ENCODE measurements around the gene TIGAR.

Gene TIGAR

DNA sequence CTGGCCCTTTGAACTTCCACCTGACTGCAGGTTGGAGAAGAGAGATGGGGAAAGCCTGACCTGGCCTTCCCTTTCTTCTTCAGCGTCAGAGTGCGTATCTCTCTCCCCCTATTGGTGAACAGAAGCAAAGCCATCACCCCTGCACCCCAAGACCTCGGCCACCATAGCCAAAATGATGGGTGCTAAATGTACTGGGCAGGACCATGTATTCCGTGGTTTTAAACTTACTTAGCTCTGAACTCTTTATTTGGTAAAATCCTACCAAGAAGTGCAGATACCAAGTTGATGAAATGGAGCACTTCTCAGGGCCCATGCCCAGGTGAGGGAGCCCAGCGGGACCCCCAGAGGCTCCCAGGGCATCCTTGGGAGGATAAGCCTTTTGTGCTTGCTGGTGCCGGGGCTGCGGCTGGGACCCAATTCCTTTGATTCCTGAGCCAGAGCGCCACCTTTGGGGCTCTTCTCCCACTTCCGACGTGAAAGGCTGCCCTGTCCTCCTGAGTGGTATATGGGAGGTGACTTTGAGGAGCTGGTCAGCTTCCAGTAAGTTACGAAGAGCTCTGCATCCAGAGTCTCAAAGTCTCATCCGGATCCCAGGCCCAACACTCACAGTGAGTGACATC is 38.0 kb upstream of the TIGAR start:
- no peak for DNase-seq (ENCODE audit: extremely low read depth in 1 of 2, low read depth in 1 of 2)

DNA sequence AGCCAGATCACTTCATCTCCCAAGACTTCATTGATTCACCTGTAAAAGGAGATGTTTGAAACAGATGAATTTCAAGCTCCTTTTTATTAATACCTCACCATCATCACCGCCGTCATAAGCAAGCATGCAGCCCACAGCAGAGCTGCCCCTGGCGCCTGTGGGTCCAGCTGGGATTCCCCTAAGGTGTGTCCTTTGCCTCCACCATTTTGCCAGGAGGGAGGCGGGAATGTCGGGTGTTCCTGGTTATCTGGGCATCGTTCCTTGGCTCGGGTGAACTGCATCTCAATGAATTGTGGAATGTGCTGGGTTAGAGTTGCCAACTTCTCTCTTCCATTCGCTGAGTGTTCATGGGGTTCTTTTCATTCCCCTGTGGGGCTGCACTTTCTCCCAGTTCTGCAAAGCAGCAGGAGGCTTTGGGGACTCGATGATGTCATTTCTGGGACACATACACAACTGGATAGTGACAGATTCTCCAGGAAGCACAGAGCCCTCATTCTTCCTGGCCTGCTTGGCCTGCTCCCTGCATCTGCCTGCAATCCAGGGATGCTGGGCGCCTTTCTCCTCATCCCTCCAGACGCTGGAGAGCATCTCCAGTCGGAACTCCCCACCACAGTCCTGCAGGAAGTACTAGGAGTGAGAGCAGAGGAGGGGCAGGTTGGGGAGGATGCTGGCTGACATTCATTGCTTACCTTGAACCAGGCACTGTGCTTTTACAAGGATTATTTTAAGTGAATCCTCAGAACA is 37.3 kb upstream of the TIGAR start:
- DNase-seq (ENCODE audit: extremely low read depth in 1 of 2, low read depth in 1 of 2) = no peak

DNA sequence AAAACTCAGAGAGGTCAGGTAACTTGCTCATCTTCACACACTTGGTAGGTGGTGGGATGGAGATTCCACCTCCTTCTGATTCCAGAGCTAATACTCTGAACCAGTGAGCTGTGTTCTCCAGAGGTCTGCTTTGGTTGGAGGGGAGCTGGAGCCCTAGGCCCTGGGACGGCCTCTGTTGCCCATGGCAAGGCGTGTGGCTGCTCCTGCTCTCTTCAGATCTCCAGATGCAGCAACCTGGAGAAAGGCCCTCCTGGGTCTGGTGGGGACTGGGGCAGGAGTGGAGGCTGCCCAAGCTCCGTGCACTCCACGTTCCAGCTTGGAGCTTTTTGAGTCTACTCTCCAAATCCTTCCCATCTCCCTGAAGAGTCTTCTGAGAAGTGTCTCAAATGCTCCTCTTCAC is 36.7 kb upstream of the TIGAR start:
- DNase-seq (ENCODE audit: extremely low read depth in 1 of 2, low read depth in 1 of 2) = no peak

DNA sequence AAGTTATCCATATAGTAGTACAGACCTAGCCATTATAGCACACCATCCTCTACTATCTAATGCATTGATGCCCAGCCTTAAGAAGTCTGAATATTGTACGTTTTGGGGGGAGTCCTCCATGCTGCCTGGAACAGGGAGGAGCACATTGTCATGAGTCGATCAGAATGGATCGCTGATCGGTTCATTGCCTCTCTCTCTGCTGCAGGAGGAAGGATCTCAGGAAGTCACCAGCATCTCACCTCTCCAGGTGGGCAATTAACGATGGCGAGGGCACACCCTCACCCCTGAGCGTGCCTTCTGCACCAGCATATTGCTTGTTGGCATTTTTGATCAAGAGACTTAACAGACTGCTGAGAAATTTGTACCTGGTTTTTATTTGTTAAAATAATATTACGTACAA is 35.9 kb upstream of the TIGAR start:
- DNase-seq (ENCODE audit: extremely low read depth in 1 of 2, low read depth in 1 of 2) = no peak

DNA sequence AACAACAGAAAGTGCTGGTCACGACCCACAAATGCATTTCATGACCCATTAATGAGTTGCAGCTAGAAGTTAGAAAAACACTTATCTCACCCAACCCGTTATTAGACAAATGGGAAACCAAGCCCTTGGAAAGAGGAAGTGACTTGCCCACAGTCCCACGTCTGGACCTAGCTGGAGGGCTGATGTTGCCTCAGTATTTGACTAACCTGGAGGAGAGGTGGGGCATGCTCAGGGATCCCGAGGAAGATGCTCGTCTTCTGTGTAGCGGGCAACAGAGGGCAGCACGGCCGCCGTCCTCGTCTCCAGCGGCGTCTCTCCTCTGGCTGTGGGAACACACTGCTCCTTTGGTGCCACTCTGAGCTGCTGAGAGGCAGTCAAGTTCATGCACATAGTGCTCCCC is 34.8 kb upstream of the TIGAR start:
- no peak for DNase-seq (ENCODE audit: extremely low read depth in 1 of 2, low read depth in 1 of 2)

DNA sequence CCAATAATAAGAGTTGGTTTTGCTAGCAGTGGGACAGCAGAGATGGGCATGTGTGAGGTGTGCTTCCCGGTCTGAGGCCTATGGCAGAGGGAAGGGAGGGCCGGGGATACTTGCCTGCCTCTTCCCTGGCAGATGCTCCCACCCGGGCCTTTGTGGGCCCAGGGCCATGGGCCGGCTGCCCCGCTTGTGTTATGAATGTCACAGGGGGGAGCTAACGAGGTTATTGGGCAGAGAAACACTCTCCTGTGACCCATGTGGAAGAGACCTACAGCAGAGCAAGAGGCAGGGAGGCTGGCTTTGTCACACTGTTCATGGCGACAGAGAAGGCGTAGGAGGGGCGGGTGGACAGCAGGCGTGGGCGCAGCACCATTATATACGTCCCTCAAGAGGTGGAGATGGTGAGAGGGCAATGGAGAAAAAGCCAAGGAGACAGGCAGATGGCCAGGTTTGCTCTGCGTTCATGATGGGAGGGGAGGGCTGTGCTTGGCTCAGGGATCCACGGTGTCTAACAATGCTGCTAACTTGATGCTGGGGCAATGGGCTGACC is 34.2 kb upstream of the TIGAR start:
- DNase-seq (ENCODE audit: extremely low read depth in 1 of 2, low read depth in 1 of 2) = no peak

DNA sequence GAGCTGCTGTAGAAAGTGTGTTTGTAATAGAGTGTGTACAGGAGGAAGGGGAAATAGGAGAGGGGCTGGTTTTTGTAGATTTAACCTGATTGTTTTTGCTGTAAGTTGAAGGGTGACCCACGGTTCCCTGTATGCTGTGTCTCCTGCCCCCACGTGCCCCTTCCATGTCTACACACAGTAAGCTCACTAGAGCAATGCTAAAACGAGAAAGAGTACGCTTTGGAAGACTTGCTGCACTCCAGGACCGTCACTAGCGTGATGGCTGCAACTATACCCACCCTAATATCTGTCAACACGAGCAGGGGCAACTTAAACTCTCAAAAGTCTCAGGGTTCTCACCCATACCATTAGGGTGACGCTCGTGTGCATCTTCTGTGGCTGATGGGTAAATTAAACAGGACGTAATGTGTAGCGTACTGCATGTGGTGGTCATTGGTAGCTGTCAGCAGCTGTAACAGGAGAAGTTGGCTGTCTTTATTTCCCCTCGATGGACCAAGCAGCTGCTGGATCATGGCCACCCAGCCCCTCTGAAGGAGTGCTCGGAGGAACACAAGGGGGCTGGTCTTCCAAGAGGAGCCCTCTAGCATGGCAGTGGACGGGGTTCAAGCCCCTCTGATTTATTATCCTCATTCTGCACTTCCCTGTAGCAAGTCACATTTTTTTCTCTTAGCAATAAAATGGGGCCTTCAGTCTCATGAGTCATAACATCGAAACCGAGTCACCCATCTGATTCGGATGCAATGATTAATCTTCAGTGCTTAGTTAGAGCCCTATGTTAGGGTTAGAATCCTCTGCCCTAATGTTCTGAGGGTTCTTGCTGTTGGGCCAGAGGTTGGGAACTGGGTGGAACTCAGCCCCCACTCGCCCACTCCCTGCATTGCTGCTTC is 33.4 kb upstream of the TIGAR start:
- no peak for DNase-seq (ENCODE audit: extremely low read depth in 1 of 2, low read depth in 1 of 2)

DNA sequence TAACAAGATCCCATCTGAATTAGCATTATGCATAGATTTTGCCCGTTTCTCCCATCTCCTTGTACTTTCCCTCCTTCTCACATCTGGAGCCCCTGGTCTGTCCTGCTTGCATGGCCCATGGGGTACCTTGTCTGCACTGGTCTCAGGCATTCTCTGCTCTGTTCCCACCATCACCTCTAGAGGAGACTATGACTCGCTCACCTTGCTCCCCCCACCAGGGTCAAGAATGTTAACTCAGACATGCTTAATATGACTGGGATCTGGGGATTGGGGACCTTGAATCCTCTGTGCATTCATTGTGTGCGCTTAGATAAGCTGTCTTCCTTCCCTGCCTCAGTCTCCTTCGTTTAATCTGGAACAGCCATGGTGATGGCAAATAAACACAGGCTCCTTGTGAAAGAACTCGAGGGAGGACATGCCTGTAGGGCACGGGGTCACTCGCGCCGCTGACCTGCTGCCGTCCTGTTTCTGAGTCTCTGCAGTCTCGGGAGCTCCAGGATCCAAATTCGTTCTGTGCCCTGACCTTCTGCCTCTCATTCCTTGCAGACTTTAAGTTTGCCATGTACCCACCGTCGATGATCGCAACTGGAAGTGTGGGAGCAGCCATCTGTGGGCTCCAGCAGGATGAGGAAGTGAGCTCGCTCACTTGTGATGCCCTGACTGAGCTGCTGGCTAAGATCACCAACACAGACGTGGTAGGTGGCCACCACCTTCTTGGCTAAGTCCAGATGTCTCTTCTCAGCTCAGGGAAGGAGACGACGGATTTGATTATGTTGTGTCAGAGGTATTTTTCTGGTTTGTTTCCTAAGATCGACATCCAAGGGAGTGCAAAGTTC is 32.5 kb upstream of the TIGAR start:
- no peak for DNase-seq (ENCODE audit: extremely low read depth in 1 of 2, low read depth in 1 of 2)

DNA sequence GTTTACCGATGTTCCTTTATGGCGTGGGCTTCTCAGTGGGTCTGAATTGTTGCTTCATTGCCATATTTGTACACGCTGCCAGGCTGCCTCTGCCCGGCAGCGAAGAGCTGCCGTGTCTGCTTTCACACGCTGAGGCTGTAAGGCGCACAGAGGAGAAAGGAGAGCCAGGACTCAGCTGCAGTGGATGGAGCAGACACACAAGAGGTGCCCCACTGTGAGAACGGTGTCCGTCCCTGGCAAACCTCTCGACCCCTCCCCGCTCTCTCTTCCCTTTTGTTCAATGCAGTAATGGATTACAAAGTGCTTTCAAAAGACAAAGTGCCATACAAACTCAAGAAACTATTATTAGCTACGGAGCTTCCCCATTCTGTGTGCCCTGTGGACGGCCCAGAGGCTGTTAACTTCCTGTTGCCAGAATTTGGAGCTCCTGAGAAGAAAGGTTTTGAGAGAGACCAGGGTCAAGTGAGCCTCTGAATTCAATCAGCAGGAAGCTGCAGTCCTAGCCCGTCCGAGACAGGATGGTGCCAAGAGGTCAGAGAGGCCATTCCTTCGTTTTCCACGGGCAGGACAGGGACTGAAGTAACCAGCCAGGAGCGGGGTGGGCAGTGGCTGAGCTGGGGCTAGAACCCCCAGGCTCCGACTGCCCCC is 31.7 kb upstream of the TIGAR start:
- DNase-seq (ENCODE audit: extremely low read depth in 1 of 2, low read depth in 1 of 2) = no peak

DNA sequence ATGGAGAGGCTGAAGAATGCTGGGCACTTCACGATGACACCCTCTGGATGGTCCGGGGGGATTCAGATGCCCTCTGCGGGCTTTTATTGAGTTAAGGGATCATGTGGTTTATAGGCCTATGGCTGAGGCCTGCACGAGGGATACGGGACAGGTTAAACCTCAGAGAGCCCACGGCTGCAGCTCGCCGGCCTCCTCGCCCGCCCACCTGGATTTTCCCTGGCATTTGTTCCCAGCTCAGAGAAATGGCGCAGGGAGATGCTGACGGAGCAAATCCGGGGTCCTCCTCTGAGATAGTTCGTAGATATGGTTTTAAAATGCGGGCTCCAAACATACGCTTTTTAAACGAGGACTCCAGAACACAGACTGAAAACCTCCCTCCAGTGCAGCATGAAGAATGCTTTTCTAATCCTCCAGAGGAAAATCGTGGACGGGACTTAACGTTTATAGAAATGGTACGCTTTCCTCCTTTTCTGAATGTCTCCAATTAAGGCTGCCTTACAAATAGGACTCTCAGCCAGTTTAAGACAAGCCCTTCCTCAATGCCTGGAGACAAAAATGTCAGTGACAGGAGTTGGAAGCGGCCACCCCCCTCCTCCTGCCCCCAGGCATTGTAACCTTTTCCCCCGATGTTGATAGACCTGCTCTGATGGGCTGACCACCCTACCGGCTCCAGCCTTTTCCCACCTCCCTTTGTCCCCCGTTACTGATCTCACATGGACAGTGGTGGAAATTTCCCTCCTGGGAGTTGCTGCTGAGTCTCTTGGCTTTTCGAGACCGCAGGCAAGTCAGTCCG is 30.8 kb upstream of the TIGAR start:
- DNase-seq (ENCODE audit: extremely low read depth in 1 of 2, low read depth in 1 of 2) = no peak

DNA sequence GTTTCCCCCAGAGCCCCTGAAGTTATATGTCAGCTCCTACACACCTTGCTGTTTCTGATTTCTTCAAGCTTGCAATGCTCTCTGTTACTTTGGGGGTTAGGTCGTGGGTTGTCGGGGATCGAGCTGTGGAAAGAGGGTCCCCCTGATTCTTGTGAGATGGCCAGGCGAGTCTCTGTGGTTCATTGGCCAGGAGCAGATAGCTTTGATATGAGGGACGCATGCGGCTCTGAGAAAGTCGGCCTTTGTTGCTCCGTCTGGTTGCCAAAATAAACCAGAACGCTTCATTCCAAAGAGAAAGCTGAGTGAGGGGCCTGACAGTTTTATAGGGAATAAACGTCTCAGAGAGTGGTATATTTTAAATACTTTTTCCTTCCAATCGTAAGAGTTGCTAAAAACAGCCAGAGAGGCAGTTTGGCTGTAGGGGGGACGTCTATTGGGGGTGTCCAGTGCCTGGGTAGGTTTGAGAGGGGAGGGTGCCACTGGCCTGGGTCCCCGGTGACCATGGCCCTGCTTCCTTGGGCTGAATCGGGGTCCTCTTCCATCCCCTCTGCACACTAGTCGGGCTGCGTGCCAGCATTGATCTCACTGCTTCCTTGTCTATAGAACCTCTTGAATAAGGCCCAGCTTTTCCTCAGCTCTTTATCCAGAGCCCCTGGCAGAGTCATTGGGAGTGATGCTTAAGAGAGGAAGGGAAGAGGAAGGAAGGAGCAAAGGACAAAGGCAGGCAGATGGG is 28.5 kb upstream of the TIGAR start:
- DNase-seq (ENCODE audit: extremely low read depth in 1 of 2, low read depth in 1 of 2) = no peak

DNA sequence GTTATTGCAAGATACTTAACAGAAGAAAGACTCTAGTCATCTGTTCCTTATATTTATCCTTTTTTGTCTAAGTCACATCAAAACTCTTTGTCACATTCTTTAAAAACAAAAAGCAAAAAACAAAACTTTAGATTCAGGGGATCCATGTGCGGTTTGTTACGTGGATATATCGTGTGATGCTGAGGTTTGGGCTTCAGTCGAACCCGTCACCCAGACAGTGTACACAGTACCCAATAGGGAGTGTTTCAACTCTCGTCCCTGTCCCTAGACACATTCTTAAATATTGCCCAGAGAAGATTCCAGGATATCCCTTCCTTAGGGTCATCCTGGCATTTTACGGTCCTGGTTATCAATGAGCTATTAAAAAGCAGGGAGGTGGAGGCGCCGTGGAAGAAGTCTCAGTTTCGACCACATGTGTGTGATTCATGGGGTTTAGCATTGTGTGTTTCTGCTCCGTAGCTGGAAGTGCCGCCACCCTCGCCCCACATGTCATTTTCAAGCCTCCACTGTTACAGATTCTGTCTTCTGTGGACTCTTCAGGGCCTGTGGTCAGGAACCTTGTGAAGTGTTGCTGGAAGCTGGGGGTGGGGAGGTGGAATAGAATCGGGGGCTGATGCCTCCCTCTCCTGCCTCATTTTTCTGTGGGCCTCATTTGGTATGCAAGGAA is 27.6 kb upstream of the TIGAR start:
- no peak for DNase-seq (ENCODE audit: extremely low read depth in 1 of 2, low read depth in 1 of 2)

DNA sequence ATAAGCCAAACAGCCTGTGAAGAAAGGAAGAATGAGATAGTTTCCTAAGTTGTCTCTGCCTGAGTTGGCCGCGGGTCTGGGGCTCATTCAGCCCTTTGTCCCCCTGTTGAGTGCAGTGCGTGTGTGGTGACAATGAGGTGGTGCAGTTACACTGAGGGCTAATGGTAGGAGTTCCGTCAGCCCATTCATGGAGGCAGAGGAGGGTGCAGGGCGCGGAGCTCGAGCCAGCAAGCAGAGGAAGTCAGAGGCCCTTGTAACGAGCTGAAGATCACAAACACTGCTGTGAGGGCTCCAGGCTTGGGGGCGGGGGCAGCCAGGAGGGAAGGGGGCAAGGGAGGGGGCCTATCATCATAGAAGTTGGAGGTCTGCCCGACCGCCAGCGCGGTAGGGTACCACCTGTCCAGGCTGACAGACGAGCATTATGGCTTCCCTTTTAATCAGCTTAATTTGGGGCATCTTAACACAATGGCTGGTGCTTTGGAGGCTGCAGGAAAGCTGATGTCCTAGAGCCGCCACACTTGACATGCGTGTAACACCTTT is 27.0 kb upstream of the TIGAR start:
- no peak for DNase-seq (ENCODE audit: extremely low read depth in 1 of 2, low read depth in 1 of 2)

DNA sequence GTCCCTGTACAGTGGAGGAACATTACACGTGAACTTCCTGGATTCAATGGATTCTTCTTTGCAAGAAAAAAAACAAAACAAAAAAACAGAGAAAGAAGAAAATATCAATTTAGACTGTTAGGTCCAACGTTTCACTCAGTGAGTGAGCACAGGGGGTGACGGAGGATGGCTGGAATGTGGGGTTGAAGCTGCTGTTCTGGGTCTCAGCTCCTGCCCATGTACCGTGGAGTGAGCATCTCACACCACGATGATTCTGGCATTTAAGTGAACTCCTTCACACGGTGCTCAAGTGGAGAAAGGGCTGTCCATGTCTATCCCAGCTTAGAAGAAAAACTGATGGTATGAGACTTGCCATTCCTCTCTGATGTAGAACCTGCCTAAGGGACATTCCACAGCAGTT is 24.3 kb upstream of the TIGAR start:
- DNase-seq (ENCODE audit: extremely low read depth in 1 of 2, low read depth in 1 of 2) = no peak

DNA sequence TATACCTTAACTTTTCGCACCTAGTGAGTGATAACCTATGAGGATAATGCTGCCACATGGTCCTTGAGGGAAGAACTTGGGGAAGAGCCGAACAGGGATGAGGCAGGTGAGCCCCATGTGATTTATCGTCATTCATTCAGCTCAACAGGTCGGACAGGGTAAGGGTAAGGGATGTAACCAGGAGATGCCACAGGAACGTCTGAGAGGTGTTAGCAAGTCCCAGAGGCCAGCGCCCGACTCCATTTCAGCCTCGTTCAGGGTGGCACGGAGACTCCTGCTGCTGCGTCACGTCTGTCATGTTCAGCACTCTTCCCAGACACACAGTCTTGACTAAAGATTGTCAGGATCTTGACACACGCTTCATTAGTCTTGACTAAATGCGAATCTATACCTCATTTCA is 23.4 kb upstream of the TIGAR start:
- no peak for DNase-seq (ENCODE audit: extremely low read depth in 1 of 2, low read depth in 1 of 2)

DNA sequence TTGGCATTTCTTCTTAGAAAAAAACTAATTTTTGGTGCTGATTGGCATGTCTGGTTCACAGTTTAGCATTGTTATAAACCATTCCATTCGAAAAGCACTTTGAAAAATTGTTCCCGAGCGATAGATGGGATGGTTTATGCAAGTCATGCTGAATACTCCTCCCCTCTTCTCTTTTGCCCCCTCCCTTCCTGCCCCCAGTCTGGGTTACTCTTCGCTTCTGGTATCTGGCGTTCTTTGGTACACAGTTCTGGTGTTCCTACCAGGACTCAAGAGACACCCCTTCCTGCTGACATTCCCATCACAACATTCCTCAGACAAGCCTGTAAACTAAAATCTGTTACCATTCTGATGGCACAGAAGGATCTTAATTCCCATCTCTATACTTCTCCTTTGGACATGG is 20.1 kb upstream of the TIGAR start:
- DNase-seq (ENCODE audit: extremely low read depth in 1 of 2, low read depth in 1 of 2) = no peak

DNA sequence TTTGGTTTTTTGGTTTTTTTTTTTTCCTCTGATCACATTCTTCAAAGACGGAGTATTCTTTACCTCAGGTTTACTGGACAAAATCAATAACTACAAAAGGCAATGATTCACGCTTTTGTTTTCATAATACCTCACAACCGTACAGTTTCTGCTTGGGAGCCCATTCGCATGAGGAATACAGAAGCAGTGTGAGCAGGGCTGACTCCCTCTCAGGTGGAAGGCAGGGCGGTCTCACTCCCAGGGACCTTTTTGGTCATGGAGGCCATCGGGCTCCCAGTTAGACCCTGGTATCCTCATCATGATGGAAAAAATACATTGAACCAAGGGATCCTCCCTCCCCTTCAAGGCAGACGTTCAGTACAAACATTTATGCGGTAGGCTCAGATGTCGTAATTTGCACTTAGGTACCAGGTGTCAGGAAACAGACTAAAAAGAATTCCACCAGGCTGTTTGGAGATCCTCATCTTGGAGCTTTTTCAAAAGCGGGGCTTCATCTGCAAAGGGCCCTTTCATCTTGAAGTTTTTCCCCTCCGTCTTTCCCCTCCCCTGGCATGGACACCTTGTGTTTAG is 19.0 kb upstream of the TIGAR start:
- no peak for DNase-seq (ENCODE audit: extremely low read depth in 1 of 2, low read depth in 1 of 2)

DNA sequence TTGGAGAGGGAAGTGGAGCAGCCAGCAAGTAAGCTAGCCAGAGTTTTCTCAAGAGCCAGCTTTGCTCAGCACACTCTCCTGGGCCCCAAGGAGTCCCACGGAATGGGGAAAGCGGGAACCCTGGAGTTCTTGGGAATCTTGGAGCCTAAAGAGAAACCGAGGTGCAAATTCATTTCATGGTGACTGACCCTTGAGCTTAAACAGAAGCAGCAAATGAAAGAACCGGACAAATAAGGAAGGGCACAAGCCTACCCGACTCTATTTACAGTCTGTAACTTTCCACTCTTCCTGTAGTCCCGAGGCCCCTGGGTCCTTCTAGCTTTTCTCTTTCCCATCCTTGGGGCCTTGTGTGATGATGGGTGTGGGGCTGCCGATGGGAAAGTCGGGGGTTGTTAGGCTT is 18.1 kb upstream of the TIGAR start:
- no peak for DNase-seq (ENCODE audit: extremely low read depth in 1 of 2, low read depth in 1 of 2)

All from activated CD8-positive, alpha-beta memory T cell treated with anti-CD3 and anti-CD28 coated beads for 1 hour (primary cell).